Measurements from ENCODE around the gene C1QA.
"Not testable (repeated sequence)": the region's sequence is repeated elsewhere in the genome, so short reads cannot be mapped to it uniquely, and the experiment has no call there.

Gene C1QA

DNA sequence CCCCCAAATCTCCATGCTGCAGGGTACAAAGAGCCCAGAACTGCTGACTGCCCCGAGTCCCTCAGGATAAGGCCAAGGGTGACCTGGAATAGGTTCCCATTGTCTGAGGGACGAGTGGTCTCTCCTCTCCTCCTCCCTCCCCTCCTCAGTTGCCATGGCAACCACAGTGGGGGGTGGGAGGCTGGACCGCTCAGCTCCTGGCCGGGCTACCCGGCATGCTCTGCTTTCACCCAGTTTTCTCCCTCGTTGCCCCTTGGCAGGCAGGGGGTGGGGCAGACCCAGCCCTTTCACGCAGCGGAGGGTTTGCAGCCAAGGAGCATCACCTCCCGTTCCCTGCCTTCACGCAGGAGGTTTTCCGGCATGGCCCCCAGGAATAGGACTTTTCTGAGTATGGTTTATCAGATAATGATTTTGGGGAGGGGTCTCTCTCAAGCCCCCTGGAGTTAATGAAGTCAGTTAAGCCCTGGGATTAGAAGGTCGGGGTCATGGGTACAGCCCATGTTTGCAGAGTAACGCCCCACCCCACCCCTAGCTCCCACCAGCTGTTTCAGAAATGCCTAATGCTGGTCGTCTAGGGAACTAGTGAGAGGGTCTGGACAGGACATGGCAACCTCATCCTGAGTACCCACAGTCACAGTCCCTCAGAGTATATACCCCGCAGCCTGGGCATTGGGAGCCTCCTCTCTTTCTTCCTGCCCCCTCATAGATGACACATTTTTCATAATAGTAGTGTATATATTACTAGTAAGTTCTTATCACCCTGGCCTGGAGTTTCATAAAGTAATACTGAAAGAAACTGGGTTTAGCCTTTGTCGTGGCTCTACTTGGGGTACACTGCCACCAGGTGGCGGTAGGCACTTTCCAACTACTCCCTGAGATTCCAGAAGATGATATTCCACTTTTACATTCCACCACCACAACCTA is 37.3 kb downstream of the C1QA start:
- DNase-seq (ENCODE audit: low read depth, low spot score), result no peak

DNA sequence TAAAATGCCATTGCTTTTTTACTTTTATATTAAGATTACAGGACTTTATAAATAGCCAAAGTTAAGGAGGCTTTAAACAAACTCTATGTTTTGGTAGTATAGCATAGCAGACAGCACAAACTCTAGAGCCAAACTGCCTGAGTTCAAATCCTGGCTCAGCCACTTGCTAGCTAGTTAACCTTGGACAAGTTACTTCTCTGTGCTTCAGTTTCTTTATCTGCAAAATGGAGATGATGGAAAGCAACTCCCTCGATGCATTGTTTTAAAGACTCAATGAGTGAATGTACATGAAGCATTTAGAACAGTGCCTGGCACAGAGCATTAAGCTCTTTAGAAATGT is 38.0 kb downstream of the C1QA start:
- no peak for DNase-seq (ENCODE audit: low read depth, low spot score)

DNA sequence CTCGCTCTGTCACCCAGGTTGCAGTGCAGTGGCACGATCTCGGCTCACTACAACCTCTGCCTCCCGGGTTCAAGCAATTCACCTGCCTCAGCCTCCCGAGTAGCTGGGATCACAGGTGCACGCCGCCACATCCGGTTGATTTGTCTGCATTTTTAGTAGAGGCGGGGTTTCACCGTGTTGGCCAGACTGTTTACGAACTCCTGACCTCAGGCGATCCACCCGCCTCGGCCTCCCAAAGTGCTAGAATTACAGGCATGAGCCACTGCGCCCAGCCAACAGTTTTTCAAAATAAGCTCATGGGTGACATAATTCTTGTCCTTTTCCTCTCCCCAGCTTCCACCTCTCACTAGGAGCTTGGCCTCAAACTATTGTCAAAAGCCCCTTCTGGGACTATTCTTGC is 39.7 kb downstream of the C1QA start:
- not testable (repeated sequence) for DNase-seq (ENCODE audit: low read depth, low spot score)

DNA sequence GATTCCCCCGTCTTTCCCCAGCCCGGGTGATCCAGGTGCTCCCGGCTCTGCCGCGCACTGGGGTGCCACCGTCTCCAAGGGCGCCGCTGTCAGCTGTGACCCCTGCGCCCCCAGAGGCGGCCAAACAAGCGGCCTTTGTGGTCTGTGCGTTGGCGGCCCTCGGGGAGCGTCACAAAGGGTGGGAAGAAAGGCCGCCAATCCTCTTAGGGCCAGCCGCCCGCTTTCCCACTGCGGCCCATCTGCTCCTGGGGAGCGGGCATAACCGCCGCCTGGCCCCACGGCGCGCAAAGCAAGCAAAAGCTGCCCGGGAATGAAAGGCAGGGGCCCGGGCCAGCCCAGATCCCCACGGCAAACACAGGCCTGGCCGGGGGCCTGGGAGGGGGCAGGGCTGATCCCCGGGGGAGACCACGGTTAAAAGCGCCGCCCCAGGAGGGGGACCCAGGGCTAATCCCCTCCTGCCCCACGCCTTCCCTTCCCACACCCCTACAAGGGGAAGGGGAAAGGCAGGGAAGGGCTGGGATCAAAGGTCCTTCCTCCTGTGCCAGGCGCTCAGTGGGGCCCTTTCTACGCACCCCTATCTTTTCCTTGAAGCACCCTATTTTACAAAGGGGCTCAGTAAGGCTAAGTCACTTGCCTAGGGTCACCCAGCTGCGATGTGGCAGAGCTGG is 40.6 kb downstream of the C1QA start:
- DNase-seq (ENCODE audit: low read depth, low spot score), result no peak

DNA sequence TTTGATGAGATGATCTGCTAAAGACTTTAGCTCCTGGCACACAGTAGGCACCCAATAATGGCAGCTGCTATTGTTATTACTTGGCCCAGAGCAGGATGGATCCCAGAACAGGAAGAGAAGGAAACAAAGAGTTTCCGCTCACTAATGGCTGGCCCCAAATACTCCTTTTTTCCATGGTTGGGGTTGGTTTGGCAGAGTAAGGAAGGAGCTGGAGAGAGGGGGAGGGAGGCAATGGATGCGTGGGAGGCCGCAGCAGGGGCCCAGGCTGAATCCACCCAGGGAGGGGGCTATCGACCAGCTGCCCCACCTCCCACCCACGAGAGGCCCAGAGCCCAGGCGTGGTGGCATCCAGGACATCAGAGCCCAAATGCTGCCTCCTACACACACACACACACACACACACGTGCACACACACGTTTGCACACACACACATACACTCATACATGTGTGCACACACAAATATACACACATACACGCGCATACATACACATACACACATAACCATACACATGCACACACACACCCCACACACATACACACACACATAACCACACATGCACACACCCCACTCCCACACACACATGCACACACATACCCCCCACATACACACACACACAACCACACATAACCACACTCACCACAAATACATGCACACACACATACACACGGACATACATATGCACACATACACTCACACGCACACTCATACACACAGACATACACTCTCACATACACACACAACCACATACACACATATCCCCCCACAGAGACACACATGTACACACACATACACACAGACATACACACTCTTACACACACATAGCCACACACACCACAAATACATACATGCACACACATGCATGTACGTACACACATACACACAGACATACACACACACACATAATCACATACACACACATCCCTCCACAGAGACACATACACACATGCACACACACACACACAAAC is 41.8 kb downstream of the C1QA start:
- no peak for DNase-seq (ENCODE audit: low read depth, low spot score)

DNA sequence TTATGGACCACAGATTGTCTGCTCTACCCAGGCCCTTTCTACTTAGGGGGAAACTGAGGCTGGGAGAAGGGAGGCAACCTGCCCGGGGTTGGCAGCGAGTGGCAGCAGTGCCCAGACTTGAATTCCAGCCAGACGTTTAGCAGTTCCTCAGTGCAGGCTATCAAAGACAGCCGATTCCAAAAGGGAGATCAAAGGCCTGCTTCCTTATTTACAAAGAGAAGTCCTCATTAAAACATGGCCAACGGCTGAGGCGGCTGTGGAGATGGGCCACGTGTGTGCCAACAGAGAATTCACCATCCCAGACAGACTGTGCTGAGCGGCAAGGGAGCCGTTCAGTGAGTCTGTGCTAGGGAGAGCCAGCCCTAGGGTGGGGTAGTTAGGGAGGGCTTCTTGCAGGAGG is 44.3 kb downstream of the C1QA start:
- no peak for DNase-seq (ENCODE audit: low read depth, low spot score)

DNA sequence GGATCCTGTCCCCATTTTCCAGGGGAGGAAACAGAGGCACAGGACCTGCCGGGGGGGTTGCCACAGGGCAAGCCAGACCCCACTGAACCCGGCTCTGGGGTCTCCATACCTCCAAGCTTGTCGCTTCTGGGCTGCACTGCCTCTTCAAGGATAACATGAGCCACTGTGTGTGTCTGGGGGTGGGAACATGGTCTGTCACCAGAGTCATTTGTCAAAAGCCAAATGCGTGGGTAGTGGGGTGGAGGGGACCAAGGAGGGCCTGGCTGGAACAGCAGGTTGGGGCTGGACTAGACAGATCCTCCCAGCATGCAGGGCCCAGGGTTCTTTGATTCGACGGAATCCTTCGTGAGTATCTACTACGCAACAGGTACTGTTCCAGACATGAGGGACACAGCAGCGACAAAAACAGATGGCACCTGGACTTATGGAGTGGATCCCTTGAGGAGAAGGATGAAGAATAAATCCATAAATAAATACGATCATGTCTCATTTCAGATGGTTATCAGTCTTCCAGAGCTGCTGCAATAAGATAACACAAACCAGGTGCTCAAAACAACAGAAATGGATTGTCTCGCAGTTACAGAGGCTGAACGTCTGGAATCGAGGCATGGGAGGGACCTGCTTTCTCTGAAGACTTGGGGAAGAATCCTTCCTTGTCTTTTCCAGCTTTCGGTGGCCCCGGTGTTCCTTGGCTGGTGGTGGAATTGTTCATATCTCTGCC is 45.3 kb downstream of the C1QA start:
- DNase-seq (ENCODE audit: low read depth, low spot score), result no peak

DNA sequence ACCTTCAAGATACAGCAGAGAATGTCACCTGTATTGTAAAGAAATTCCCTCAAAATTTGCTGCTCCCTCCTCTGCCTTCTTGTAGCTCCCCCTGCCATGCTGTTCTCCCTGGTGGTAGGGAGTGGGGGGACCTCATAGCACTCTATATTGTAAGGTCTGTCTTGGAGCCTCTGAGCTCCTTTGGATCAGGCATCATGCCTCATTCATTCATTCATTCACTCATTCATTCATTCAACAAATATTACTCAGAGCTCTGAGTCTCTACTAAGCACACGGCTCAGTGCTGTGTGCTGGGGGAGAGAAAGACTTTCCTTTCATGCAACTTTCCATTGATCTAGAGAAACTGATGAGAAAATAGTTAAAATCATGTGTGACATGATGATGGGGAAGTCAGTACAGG is 47.1 kb downstream of the C1QA start:
- DNase-seq (ENCODE audit: low read depth, low spot score), result no peak

DNA sequence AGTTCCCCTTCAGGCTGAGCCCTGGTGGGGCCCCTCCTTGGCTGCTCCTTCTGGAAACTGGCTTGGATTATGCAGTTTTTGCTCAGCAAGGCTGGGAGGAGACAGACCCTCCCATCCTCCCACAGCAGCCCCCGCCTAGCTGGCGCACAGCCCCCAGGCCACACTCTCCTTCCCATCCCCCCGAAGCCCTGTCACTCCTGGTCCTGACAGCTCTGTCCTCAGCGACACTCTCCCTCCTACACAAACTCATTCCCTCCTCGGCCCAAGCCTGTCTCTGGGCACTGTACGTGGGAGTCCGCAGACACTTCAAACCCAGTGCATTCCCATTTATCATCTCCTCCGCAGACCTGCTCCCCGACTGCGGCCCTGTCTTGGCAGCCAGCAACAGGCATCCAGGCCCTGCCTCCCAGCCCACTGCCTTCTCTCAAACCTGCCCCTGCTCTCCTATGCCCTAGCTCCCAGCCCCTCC is 49.2 kb downstream of the C1QA start:
- DNase-seq (ENCODE audit: low read depth, low spot score), result no peak

DNA sequence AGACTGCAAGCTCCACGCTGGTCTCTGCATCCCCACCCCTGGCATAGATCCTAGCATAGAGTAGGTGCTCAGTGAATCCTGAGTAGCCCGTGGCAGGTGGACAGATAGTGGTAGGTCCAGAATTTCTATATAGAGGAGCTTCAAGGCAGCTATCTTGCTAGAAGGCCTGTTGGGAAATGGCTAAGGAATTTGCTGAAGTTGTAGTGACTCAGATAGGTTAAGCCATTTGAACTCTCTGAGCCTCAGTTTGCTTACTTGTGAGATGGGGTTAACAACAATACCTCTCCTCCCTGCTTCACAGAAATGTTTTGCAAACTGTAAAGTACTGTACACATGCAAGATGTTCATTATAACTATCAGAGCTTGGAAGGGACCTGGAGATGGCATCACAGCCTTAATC is 50.8 kb downstream of the C1QA start:
- DNase-seq (ENCODE audit: low read depth, low spot score), result no peak

DNA sequence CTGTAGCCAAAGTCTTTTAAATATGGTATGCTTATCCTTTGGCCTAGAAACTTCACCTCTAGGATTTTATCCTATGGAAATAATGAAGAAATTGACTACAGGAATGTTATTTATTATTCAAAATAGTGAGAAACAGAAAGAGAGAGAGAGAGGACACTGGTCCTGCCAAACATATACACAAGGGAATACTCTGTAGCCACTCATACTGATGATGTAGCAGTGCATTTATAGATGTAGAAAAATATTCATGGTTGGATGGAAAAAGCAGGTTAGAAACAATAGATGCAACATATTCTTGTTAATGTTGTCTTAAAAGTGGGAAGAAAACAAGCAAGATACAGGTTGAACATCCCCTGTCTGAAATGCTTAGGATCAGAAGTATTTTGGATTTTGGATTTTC is 52.0 kb downstream of the C1QA start:
- no peak for DNase-seq (ENCODE audit: low read depth, low spot score)
